ACHN (cell line): ENCODE results near the gene POC1A.
"Not testable (repeated sequence)": the region's sequence is repeated elsewhere in the genome, so short reads cannot be mapped to it uniquely, and the experiment has no call there.

Source experiments
- DNase-seq: peaks from one replicate; pipeline ENCODE4 v3.0.0-alpha.2; 2015
- in situ Hi-C: cut with HindIII; loops from 2 replicates; pipeline ENCODE4 v1.10.0; 2017; ENCODE audit warnings: low sequenced_read_pairs, low pct_ligation_motif_present, low pct_unique_long_range_greater_than_20kb

The POC1A gene

GRCh38 chr3:52167240-52167639, 13.0 kb upstream of the POC1A start:
- no peak for DNase-seq
- in situ Hi-C loops = no loop called here

GRCh38 chr3:52162250-52162872, 8.1 kb upstream of the POC1A start:
- in situ Hi-C loops = no loop called here
- DNase-seq = no peak

- DNase-seq = no peak
- in situ Hi-C loops = no loop called here
Observed at GRCh38 chr3:52159503-52159902, 5.3 kb upstream of the POC1A start.

- in situ Hi-C loops = no loop called here
- DNase-seq = no peak
Observed at GRCh38 chr3:52155912-52156311, 1.7 kb upstream of the POC1A start.

- DNase-seq = peak; percentile 39
- in situ Hi-C loops = no loop called here
Observed at GRCh38 chr3:52153389-52154096, 680 bp downstream of the POC1A start.

- in situ Hi-C loops, DNase-seq: not testable (repeated sequence)
Observed at GRCh38 chr3:52151991-52152390, 2.2 kb downstream of the POC1A start.

GRCh38 chr3:52150860-52151259, 3.4 kb downstream of the POC1A start:
- no peak for DNase-seq
- in situ Hi-C loops = no loop called here

GRCh38 chr3:52150357-52150756, 3.9 kb downstream of the POC1A start:
- in situ Hi-C loops = no loop called here
- no peak for DNase-seq

GRCh38 chr3:52149726-52150125, 4.5 kb downstream of the POC1A start:
- in situ Hi-C loops = no loop called here
- no peak for DNase-seq

GRCh38 chr3:52149021-52149420, 5.2 kb downstream of the POC1A start:
- in situ Hi-C loops = no loop called here
- DNase-seq = no peak

GRCh38 chr3:52147804-52148203, 6.4 kb downstream of the POC1A start:
- no peak for DNase-seq
- in situ Hi-C loops = no loop called here

- no peak for DNase-seq
- in situ Hi-C loops = no loop called here
Observed at GRCh38 chr3:52146811-52147210, 7.4 kb downstream of the POC1A start.

- in situ Hi-C loops = no loop called here
- no peak for DNase-seq
Observed at GRCh38 chr3:52146189-52146588, 8.0 kb downstream of the POC1A start.

- no peak for DNase-seq
- in situ Hi-C loops = no loop called here
Observed at GRCh38 chr3:52145736-52146110, 8.5 kb downstream of the POC1A start.

GRCh38 chr3:52144796-52145735, 9.2 kb downstream of the POC1A start:
- in situ Hi-C loops = no loop called here

GRCh38 chr3:52144034-52144795, 10.0 kb downstream of the POC1A start:
- in situ Hi-C loops = no loop called here

More at GRCh38 chr3:52144796-52145735, 9.2 kb downstream of the POC1A start:
- DNase-seq = no peak

GRCh38 chr3:52143616-52144015, 10.6 kb downstream of the POC1A start:
- in situ Hi-C loops = no loop called here
- no peak for DNase-seq

More at GRCh38 chr3:52144034-52144795, 10.0 kb downstream of the POC1A start:
- DNase-seq = peak; percentile 65

GRCh38 chr3:52143156-52143555, 11.1 kb downstream of the POC1A start:
- DNase-seq = no peak
- in situ Hi-C loops = no loop called here

- no peak for DNase-seq
- in situ Hi-C loops = no loop called here
Observed at GRCh38 chr3:52141751-52142150, 12.5 kb downstream of the POC1A start.
